ENCODE data around the gene NUDT5.
A peak's percentile ranks its signal among the peaks of the same experiment; 100 is the strongest.

The NUDT5 gene

GRCh38 chr10:12129222-12130111, 66.2 kb downstream of the NUDT5 start, which contains the start of gene SEC61A2:
TSS of gene SEC61A2 (plus strand) at chr10:12129677. CDS start at chr10:12129788, 111 bp downstream.
- Histone ChIP-seq H3K9ac (ENCODE audit: low read length in 2 of 2) (peak within 1 kb of the TSS; percentile 76 to 79), H3K4me1 (ENCODE audit: control insufficient read depth, insufficient read depth, low read length) (peaks cover 6% of the 10 kb centered on the region), H3K27me3 (ENCODE audit: control insufficient read depth in 1 of 2, insufficient read depth in 2 of 2, low read length in 2 of 2) (no peaks in the 10 kb centered on the region)

DNA sequence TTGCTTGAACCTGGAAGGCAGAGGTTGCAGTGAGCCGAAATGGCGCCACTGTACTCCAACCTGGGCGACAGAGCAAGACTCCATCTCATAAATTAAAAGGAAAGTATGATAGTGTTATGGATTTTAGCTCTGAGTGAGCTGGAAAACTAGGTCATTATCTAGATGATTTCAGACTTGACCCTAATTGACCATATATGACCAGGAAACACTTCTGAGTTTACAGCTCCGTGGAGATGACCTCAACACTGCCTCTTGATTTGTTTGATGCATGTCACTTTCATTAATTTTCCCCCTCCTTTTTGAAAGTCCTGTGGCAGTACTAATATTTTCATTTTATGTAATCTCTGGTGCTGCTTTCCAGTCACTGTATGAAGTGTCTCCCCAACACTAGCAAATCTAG, 74.0 kb downstream of the NUDT5 start:
- Histone ChIP-seq H3K9ac (ENCODE audit: low read length in 2 of 2) (no peak overlapping the region), H3K4me1 (ENCODE audit: control insufficient read depth, insufficient read depth, low read length) (no peaks in the 10 kb centered on the region), H3K4me3 (ENCODE audit: low read length in 2 of 2) (no peak overlapping the region), H3K27me3 (ENCODE audit: control insufficient read depth in 1 of 2, insufficient read depth in 2 of 2, low read length in 2 of 2) (no peaks in the 10 kb centered on the region), H3K9me3 (ENCODE audit: control insufficient read depth in 2 of 2, low read length in 2 of 2) (no peaks in the 10 kb centered on the region), H3K36me3 (ENCODE audit: control insufficient read depth in 2 of 2, insufficient read depth in 2 of 2, low read length in 2 of 2) (peaks cover 8 to 11% of the 10 kb centered on the region in 2 donors), H3K27ac (ENCODE audit: low read length) (no peak overlapping the region)

More at GRCh38 chr10:12129222-12130111, 66.2 kb downstream of the NUDT5 start, which contains the start of gene SEC61A2:
- H3K4me3 ChIP-seq (ENCODE audit: low read length in 2 of 2): peak within 1 kb of the TSS; percentile 85 to 88
- H3K9me3 ChIP-seq (ENCODE audit: control insufficient read depth in 2 of 2, low read length in 2 of 2): no peaks in the 10 kb centered on the region
- peaks cover 2 to 4% of the 10 kb centered on the region in 2 donors for H3K36me3 ChIP-seq (ENCODE audit: control insufficient read depth in 2 of 2, insufficient read depth in 2 of 2, low read length in 2 of 2)
- peak within 1 kb of the TSS; percentile 75 for H3K27ac ChIP-seq (ENCODE audit: low read length)
